GM15510 (cell line): ENCODE data around the gene ZFP36.

ENCODE experiments used
- POLR2A ChIP-seq: IDR thresholded peaks from 3 replicates; pipeline ENCODE4 v1.6.1; 2011; ENCODE audit warnings: borderline replicate concordance; ENCODE audit not compliant: insufficient read length; ENCODE audit errors: extremely low read depth

Gene ZFP36

GRCh38 chr19:39406656-39407409 lies at the start of gene ZFP36:
ZFP36 (plus strand) TSS chr19:39406847; CDS start chr19:39406905, 58 bp downstream.
- peak; percentile 100 for TF ChIP-seq POLR2A

- no peak for TF ChIP-seq POLR2A
These were observed 47.6 kb upstream of the ZFP36 start for GRCh38 chr19:39359026-39359425.

GRCh38 chr19:39360599-39360998 lies 46.0 kb upstream of the ZFP36 start:
- TF ChIP-seq POLR2A = no peak

GRCh38 chr19:39362682-39363657 lies 43.7 kb upstream of the ZFP36 start:
- no peak for TF ChIP-seq POLR2A

GRCh38 chr19:39363901-39364457 lies 42.7 kb upstream of the ZFP36 start:
- TF ChIP-seq POLR2A = no peak

- no peak for TF ChIP-seq POLR2A
These were observed 41.1 kb upstream of the ZFP36 start for GRCh38 chr19:39365531-39365930.

- no peak for TF ChIP-seq POLR2A
These were observed 37.4 kb upstream of the ZFP36 start for GRCh38 chr19:39369200-39369599.

GRCh38 chr19:39370735-39371134 lies 35.9 kb upstream of the ZFP36 start:
- TF ChIP-seq POLR2A = no peak

GRCh38 chr19:39372047-39372802 lies 34.4 kb upstream of the ZFP36 start:
- TF ChIP-seq POLR2A = no peak

- no peak for TF ChIP-seq POLR2A
These were observed 33.7 kb upstream of the ZFP36 start for GRCh38 chr19:39372941-39373340.

GRCh38 chr19:39375929-39376328 lies 30.7 kb upstream of the ZFP36 start:
- no peak for TF ChIP-seq POLR2A

GRCh38 chr19:39377373-39378362 lies 29.0 kb upstream of the ZFP36 start:
- TF ChIP-seq POLR2A = no peak

GRCh38 chr19:39379865-39380396 lies 26.7 kb upstream of the ZFP36 start:
- no peak for TF ChIP-seq POLR2A

GRCh38 chr19:39380521-39381502 lies 25.8 kb upstream of the ZFP36 start:
- TF ChIP-seq POLR2A = no peak
